ENCODE data around the gene PCSK9.

DNA sequence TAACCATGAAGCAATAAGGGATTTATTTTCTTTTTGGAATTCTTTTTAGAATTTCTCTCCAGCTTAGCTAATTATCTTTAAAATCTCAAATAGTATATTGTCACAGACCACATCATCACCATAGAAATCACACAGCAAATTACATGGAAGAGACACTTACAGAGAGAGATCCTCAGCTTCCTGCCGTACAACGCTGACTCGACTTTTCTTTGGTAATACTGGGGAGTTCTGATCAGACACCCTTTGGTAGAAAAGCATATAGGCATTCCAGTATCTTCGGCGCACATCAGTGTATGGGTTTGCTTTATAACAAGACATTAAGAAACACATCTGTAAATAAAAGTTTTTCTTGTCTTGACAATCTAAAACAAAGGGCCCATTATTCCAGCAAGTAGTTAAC lies 55.7 kb downstream of the PCSK9 start:
- no peak for TF ChIP-seq CTCF (IDR thresholded peaks at IDR 0.05; ENCODE audit: low read length)
- no peak for TF ChIP-seq EZH2 (IDR thresholded peaks at IDR 0.05; ENCODE audit: borderline replicate concordance, low read length)

All from OCI-LY1 (cell line).